DOHH2 (cell line): ENCODE data around the gene KIF23.

Source experiments
- H3F3A ChIP-seq: fragments of 200-600 bp; sonication (generic), shearing (Covaris generic); 2 replicates; pipeline ENCODE4 v1.6.0; 2016; ENCODE audit warnings: antibody characterized with exemption, mild to moderate bottlenecking; ENCODE audit not compliant: control insufficient read depth, insufficient read depth
- H3K27ac ChIP-seq: fragments of 200-600 bp; sonication (generic); 2 replicates; pipeline ENCODE4 v1.5.1; 2014; ENCODE audit warnings: low read depth, mild to moderate bottlenecking, low read length, moderate library complexity
- H3K27me3 ChIP-seq: fragments of 200-600 bp; sonication (generic); 2 replicates; pipeline ENCODE4 v1.6.1; 2014; ENCODE audit warnings: mild to moderate bottlenecking, low read length, mixed read lengths; ENCODE audit not compliant: control insufficient read depth
- H3K36me3 ChIP-seq: fragments of 200-600 bp; sonication (generic); 2 replicates; pipeline ENCODE4 v1.6.1; 2014; ENCODE audit warnings: mild to moderate bottlenecking, low read length, moderate library complexity, mixed read lengths; ENCODE audit not compliant: control insufficient read depth
- H3K4me1 ChIP-seq: fragments of 200-600 bp; sonication (generic); 2 replicates; pipeline ENCODE4 v1.6.1; 2014; ENCODE audit warnings: mild to moderate bottlenecking, low read length, mixed read lengths; ENCODE audit not compliant: control insufficient read depth
- H3K4me2 ChIP-seq: fragments of 200-600 bp; sonication (generic); 2 replicates; pipeline ENCODE4 v1.6.0; 2014; ENCODE audit warnings: mild to moderate bottlenecking, low read length, moderate library complexity
- H3K4me3 ChIP-seq: fragments of 200-600 bp; sonication (generic); 2 replicates; pipeline ENCODE4 v1.5.1; 2014; ENCODE audit warnings: mild to moderate bottlenecking, low read length, mixed read lengths
- H3K79me2 ChIP-seq: fragments of 200-600 bp; sonication (generic); 2 replicates; pipeline ENCODE4 v1.6.1; 2014; ENCODE audit warnings: mild to moderate bottlenecking, low read length, mixed read lengths; ENCODE audit not compliant: control insufficient read depth
- H3K9me2 ChIP-seq: fragments of 200-600 bp; sonication (generic); replicated peaks from 2 replicates; pipeline ENCODE4 v1.6.1; 2014; ENCODE audit warnings: mild to moderate bottlenecking, low read length, mixed read lengths; ENCODE audit not compliant: control insufficient read depth
- H3K9me3 ChIP-seq: fragments of 200-600 bp; sonication (generic); 2 replicates; pipeline ENCODE4 v1.6.1; 2014; ENCODE audit warnings: antibody characterized with exemption, low read length, mixed read lengths; ENCODE audit not compliant: control insufficient read depth, insufficient read depth
- H4K20me1 ChIP-seq: fragments of 200-600 bp; sonication (generic); 2 replicates; pipeline ENCODE4 v1.6.0; 2014; ENCODE audit warnings: low read depth, mild to moderate bottlenecking, antibody characterized with exemption, low read length, moderate library complexity; ENCODE audit not compliant: control insufficient read depth, insufficient read depth
- CTCF ChIP-seq: fragments of 200-600 bp; sonication (generic); IDR thresholded peaks from one replicate; pipeline ENCODE4 v1.5.1; 2014; ENCODE audit warnings: antibody characterized with exemption, mild to moderate bottlenecking, low read depth, low read length; ENCODE audit not compliant: poor library complexity, severe bottlenecking
- EZH2phosphoT487 ChIP-seq: fragments of 200-600 bp; sonication (generic); IDR thresholded peaks from 2 replicates; pipeline ENCODE4 v1.6.1; 2017; ENCODE audit warnings: borderline replicate concordance, mild to moderate bottlenecking, antibody characterized with exemption, low read length, moderate library complexity, mixed read lengths

Gene KIF23

GRCh38 chr15:69436951-69437350, 22.8 kb downstream of the KIF23 start:
- Histone ChIP-seq H3K36me3 (peaks cover 92% of the 10 kb centered on the region), H3K27ac (no peak overlapping the region), H3K4me3 (no peak overlapping the region), H3K4me2 (no peak overlapping the region), H3F3A (peaks cover 3% of the 10 kb centered on the region), H3K79me2 (no peaks in the 10 kb centered on the region), H4K20me1 (no peaks in the 10 kb centered on the region; the same call in 1 of the 2 replicates), H3K9me3 (no peaks in the 10 kb centered on the region), H3K4me1 (no peaks in the 10 kb centered on the region), H3K27me3 (no peaks in the 10 kb centered on the region), H3K9me2 (no peaks in the 10 kb centered on the region)
- TF ChIP-seq EZH2phosphoT487 = no peak
- no peak for TF ChIP-seq CTCF

DNA sequence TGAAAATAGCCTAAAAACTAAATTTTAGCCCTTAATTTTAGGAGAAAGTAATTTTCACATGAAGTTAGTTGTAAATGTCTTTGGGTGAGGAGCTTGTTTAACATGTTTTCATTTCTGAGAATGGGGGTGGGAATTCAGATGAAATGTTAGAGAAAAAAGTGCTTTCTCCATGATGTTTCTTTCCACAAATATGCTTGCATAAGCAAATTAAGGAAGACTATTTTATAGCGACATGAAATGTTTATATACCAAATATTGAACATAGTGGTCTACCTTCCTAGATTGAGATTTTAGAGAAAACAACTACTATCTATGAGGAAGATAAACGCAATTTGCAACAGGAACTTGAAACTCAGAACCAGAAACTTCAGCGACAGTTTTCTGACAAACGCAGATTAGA, 25.5 kb downstream of the KIF23 start:
- H3K4me2 ChIP-seq = no peak overlapping the region
- H3K27ac ChIP-seq = no peak overlapping the region
- no peak for TF ChIP-seq EZH2phosphoT487
- no peak for TF ChIP-seq CTCF

GRCh38 chr15:69443032-69443611, 29.0 kb downstream of the KIF23 start:
- no peak overlapping the region for H3K4me2 ChIP-seq
- no peak overlapping the region for H3K4me3 ChIP-seq
- H3K9me2 ChIP-seq = no peaks in the 10 kb centered on the region
- H3K9me3 ChIP-seq = no peaks in the 10 kb centered on the region
- H3K27ac ChIP-seq = no peak overlapping the region
- no peaks in the 10 kb centered on the region for H3K27me3 ChIP-seq
- peaks cover 92% of the 10 kb centered on the region for H3K36me3 ChIP-seq
- peaks cover 5% of the 10 kb centered on the region for H3F3A ChIP-seq
- no peaks in the 10 kb centered on the region; the same call in 1 of the 2 replicates for H4K20me1 ChIP-seq
- H3K79me2 ChIP-seq = no peaks in the 10 kb centered on the region
- TF ChIP-seq EZH2phosphoT487 (no peak), CTCF (no peak)
- H3K4me1 ChIP-seq = no peaks in the 10 kb centered on the region

More for the DNA sequence above, 25.5 kb downstream of the KIF23 start:
- Histone ChIP-seq H3K4me3 (no peak overlapping the region), H3K79me2 (no peaks in the 10 kb centered on the region), H3K9me2 (no peaks in the 10 kb centered on the region), H3K9me3 (no peaks in the 10 kb centered on the region), H3F3A (peaks cover 3% of the 10 kb centered on the region), H3K4me1 (no peaks in the 10 kb centered on the region), H4K20me1 (no peaks in the 10 kb centered on the region; the same call in 1 of the 2 replicates), H3K36me3 (peaks cover 92% of the 10 kb centered on the region), H3K27me3 (no peaks in the 10 kb centered on the region)
